NB4 (cell line): ENCODE data around the gene GLUD1.
"Not testable (repeated sequence)": the region's sequence is repeated elsewhere in the genome, so short reads cannot be mapped to it uniquely, and the experiment has no call there.

ENCODE experiments used
- CTCF ChIP-seq: IDR thresholded peaks from one replicate; pipeline ENCODE4 v1.5.1; 2012; ENCODE audit warnings: low read depth, low read length
- MAX ChIP-seq: IDR thresholded peaks from 2 replicates; pipeline ENCODE4 v1.6.1; 2011; ENCODE audit warnings: low read depth, low read length
- MYC ChIP-seq: IDR thresholded peaks from 2 replicates; pipeline ENCODE4 v1.6.1; 2011; ENCODE audit warnings: low read depth, low read length
- POLR2A ChIP-seq: IDR thresholded peaks from 2 replicates; pipeline ENCODE4 v1.6.1; 2011; ENCODE audit warnings: mild to moderate bottlenecking; ENCODE audit not compliant: insufficient read length; ENCODE audit errors: extremely low read depth

GRCh38 chr10:87142230-87143108 lies 47.8 kb upstream of the GLUD1 start:
- not testable (repeated sequence) for TF ChIP-seq CTCF, POLR2A, MAX, MYC
